Esophagus muscularis mucosa (tissue), 4 donors: ENCODE results near the gene NPLOC4.

Experiments used
- EP300 ChIP-seq: sonication (generic); formaldehyde crosslinking; IDR thresholded peaks from one replicate; pipeline ENCODE4 v1.6.1; 2017; ENCODE audit warnings: antibody characterized with exemption
- POLR2A ChIP-seq: fragments of 450-650 bp; IDR thresholded peaks from one replicate; pipeline ENCODE4 v1.6.1; 2017; ENCODE audit warnings: antibody characterized with exemption, moderate library complexity, mild to moderate bottlenecking, low read depth
- POLR2AphosphoS5 ChIP-seq, 2 donors: sonication (generic); formaldehyde crosslinking; IDR thresholded peaks; one replicate each; pipeline ENCODE4 v1.6.1; 2017; ENCODE audit warnings: antibody characterized with exemption in 2 of 2
- TF ChIP-seq, protein P1 (sequence below), 3 experiments: fragments of 200-600 bp in 2 of 3; fragments of 450-650 bp in 1 of 3; sonication (generic) in 2 of 3; IDR thresholded peaks; one replicate each; pipeline ENCODE4 v1.5.1; 2017 to 2019; ENCODE audit warnings: antibody characterized with exemption in 3 of 3, mild to moderate bottlenecking in 2 of 3, moderate library complexity in 1 of 3

DNA sequence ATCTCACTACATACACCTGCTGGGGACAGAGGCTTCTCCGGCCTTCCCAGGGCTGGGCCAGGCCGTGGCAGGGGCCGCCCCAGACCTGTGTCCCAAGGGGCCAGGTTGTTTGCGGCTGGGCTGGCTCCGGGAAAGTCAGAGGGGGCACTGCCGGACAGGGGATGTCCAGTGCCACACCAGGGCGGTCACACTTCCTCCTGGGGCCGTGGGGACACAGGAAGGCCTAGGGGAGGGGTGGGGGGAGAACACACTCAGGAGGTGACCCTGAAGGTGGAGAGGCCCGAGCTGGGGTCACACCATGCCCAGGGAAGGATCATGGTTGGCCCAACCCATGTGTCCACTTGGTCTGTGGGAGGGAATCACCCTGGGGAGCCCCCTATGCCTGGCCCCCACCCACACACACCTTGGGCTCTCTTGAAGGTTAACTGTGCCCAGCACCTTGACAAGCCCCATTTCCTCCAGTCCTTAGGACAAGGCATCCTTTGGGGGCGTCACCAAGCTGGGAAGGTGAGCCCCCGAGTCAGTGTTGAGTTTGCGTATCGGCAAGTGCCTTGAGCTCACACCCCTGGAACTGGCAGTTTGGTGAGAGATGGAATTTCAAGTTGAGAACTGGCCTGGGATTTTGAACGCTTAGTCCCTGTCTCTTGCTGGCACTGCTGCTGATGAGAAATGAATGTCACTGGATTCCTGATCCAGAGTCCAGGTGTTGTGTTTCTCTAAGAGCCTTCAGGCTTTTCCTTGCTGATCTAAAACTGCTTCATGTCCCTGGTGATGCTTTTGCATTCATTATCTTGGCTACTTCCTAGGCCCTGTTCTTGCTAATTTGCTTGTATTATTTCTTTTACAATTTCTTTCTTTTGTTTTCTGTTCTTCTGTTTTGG lies 116.7 kb downstream of the NPLOC4 start:
- no peak for TF ChIP-seq POLR2AphosphoS5 (IDR thresholded peaks at IDR 0.05)
- TF ChIP-seq, protein P1, sequence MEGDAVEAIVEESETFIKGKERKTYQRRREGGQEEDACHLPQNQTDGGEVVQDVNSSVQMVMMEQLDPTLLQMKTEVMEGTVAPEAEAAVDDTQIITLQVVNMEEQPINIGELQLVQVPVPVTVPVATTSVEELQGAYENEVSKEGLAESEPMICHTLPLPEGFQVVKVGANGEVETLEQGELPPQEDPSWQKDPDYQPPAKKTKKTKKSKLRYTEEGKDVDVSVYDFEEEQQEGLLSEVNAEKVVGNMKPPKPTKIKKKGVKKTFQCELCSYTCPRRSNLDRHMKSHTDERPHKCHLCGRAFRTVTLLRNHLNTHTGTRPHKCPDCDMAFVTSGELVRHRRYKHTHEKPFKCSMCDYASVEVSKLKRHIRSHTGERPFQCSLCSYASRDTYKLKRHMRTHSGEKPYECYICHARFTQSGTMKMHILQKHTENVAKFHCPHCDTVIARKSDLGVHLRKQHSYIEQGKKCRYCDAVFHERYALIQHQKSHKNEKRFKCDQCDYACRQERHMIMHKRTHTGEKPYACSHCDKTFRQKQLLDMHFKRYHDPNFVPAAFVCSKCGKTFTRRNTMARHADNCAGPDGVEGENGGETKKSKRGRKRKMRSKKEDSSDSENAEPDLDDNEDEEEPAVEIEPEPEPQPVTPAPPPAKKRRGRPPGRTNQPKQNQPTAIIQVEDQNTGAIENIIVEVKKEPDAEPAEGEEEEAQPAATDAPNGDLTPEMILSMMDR (IDR thresholded peaks at IDR 0.05) = no peak
- no peak for TF ChIP-seq POLR2A
- TF ChIP-seq EP300 = no peak
